HG02943 (cell line): Measurements from ENCODE around the gene CRTAC1.

ENCODE experiments used
- ATAC-seq: cut with Tn5 transposase; IDR thresholded peaks from one replicate; pipeline ENCODE4 v1.9.1; 2021; ENCODE audit warnings: mild to moderate bottlenecking, low read depth, moderate library complexity; ENCODE audit not compliant: unreplicated experiment

The CRTAC1 gene, protein sequence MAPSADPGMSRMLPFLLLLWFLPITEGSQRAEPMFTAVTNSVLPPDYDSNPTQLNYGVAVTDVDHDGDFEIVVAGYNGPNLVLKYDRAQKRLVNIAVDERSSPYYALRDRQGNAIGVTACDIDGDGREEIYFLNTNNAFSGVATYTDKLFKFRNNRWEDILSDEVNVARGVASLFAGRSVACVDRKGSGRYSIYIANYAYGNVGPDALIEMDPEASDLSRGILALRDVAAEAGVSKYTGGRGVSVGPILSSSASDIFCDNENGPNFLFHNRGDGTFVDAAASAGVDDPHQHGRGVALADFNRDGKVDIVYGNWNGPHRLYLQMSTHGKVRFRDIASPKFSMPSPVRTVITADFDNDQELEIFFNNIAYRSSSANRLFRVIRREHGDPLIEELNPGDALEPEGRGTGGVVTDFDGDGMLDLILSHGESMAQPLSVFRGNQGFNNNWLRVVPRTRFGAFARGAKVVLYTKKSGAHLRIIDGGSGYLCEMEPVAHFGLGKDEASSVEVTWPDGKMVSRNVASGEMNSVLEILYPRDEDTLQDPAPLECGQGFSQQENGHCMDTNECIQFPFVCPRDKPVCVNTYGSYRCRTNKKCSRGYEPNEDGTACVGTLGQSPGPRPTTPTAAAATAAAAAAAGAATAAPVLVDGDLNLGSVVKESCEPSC

GRCh38 chr10:98030093-98030821 lies at the start of gene CRTAC1:
CRTAC1 (minus strand) TSS chr10:98030621; CDS start chr10:98030472, 149 bp downstream.
- ATAC-seq: no peak

- ATAC-seq: no peak
These were observed 48.4 kb upstream of the CRTAC1 start for GRCh38 chr10:98078774-98079173.

- no peak for ATAC-seq
These were observed 46.8 kb upstream of the CRTAC1 start for GRCh38 chr10:98077223-98077622.

- ATAC-seq: no peak
These were observed 45.7 kb upstream of the CRTAC1 start for GRCh38 chr10:98076086-98076485.

GRCh38 chr10:98074315-98074911 lies 44.0 kb upstream of the CRTAC1 start:
- ATAC-seq: no peak

- ATAC-seq: no peak
These were observed 36.7 kb upstream of the CRTAC1 start for GRCh38 chr10:98067165-98067564.

DNA sequence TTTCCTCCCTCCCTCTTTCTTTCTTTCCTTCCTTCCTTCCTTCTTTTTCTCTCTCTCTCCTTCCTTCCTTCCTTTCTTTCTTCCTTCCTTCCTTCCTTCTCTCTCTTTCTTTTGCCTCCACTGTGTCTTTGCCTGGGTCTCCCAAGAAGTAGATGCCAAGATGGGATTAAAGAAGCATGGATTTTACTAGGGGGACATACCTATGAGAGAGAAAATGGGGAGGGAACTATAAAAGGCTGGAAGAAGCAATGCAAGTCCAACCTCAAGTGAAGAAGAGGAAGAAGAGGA lies 33.3 kb upstream of the CRTAC1 start:
- no peak for ATAC-seq

GRCh38 chr10:98062424-98062823 lies 32.0 kb upstream of the CRTAC1 start:
- ATAC-seq: no peak

- no peak for ATAC-seq
These were observed 29.7 kb upstream of the CRTAC1 start for GRCh38 chr10:98060079-98060478.

GRCh38 chr10:98058295-98058694 lies 27.9 kb upstream of the CRTAC1 start:
- no peak for ATAC-seq

GRCh38 chr10:98055841-98056516 lies 25.6 kb upstream of the CRTAC1 start:
- no peak for ATAC-seq

GRCh38 chr10:98047009-98047741 lies 16.8 kb upstream of the CRTAC1 start:
- no peak for ATAC-seq

- no peak for ATAC-seq
These were observed 15.5 kb upstream of the CRTAC1 start for GRCh38 chr10:98045785-98046389.

DNA sequence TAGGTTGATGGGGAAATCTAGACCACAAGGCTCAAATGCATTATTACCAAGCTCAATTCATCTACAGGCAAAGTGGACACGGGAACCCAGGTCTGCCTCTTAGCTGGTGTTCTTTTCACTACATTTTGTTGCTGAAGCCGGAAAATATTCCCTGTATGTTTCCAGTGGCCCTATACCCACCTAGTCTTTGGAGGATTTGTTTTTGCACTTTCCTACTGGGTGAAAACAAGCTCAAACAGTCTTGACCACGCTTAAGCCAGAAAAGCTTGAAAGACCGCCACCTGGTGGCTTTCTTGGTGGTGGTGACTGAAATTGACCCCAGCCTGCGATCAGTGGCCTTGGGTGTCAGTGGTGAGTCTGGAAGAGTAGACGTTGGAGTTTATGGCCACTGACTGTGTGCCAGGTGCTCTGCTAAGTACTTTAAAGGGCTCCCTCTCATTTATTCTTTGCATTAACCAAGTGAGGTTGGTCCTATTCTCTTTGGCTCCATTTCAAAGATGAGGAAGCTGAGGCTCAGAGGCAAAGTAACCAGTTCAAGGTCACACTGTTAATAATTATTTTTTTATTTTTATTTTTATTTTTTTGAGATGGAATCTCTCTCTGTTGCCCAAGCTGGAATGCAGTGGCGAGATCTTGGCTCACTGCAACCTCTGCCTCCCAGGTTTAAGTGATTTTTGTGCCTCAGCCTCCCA lies 11.1 kb upstream of the CRTAC1 start:
- no peak for ATAC-seq

GRCh38 chr10:98039690-98040381 lies 9.4 kb upstream of the CRTAC1 start:
- ATAC-seq: no peak

DNA sequence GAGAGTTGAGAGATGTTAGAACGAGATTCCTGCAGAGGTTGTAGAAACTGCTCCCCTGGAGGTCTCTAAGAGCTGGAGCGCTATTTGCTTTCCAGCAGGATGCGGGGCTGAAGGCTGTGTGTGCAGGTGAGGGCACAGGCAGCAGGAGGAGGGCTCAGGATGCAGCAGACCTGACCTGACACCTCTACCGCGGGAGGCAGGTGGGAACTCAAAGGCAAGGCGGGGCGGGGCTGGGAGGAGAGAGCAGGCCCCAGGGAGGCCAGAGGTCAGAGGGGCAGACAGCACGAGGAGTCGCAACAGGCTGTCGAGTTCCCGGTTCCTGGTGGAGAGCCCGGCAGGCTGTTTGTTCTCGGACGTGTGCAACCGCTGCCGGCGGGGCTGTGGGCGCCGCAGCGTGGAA lies 7.9 kb upstream of the CRTAC1 start:
- no peak for ATAC-seq

DNA sequence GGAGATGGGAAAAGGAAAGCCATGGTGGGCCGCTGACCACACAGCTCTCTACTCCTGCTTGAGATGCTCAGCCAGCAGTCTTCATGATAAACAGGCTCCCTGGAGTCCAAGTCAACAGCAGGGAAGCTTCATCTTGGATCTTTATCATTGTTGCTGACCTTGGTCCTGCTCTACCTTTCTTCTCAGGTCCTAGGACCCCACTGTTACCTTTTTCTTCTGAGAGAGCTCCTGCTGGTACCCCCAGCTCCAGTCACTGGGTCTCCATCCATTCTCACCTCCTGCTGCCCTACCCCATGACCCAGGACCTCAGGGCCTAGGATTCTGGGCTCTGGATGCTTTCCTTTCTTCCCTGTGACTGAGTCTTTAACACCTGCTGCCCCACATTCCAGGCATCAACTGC lies 5.2 kb upstream of the CRTAC1 start:
- ATAC-seq: no peak

- ATAC-seq: no peak
These were observed 3.1 kb upstream of the CRTAC1 start for GRCh38 chr10:98033515-98033914.
